NCI-H446 treated with DMSO at 0.1 percent for 48 hours (cell line): ENCODE results near the gene AUTS2.

Experiments
- DNase-seq: peaks from one replicate; lab custom pipeline; 2025; lab: John Stamatoyannopoulos, UW

Gene AUTS2

DNA sequence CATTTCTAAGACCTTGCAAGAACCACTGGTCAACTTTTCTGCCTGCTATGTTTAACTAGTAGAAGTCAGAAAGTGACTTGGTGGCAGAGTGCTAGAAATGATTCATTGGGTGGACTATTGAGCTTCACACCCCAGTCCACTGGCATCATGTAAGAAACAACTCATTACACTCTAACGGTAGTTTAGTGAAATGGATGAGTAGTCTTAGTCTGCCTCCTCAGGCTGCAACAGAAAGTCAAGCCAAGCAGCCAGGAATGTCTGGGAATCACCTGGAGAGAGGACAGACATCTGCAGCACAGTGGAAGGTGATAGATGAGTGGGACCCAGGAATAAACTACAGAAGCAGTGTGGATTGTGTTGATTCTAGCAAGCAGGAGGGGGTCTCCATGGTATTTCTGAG lies 125.4 kb downstream of the AUTS2 start:
- DNase-seq: no peak

GRCh38 chr7:69728304-69728703 lies 130.0 kb downstream of the AUTS2 start:
- no peak for DNase-seq

GRCh38 chr7:69732203-69732602 lies 133.9 kb downstream of the AUTS2 start:
- DNase-seq: no peak

- no peak for DNase-seq
These were observed 137.3 kb downstream of the AUTS2 start for GRCh38 chr7:69735582-69735981.

DNA sequence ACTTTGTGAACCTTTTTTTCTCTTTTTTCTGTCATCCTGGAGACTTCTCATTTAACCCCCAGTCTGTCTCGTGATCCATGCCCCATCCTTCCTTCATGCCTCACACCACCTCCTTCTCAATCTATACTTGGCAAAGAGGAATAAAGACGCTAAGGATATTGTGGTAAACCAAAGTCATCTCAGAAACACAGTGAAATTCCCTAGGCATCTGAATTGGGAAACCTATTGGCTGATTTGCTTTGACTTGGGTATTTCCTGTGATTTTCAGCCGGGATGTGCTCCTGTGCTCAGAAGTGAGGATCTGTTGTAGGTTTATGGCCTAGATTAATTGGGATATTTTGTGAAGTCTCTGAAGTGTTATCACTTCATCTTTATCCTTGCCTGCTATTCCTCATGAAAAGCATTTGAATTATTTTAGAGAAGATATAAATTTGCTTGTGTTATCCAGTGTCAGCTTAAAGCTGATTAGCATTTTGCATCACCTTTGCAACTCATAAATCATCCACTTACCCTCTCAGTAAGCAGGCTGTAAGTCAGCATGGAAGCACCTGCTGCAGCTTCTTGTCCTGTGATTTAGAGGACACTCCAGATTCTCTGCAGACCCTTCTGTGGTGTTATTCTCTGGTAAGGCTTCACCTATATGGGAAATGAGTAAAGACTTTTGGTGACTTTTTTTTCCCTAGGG lies 138.0 kb downstream of the AUTS2 start:
- DNase-seq: no peak

GRCh38 chr7:69738396-69738951 lies 140.2 kb downstream of the AUTS2 start:
- peak; percentile 56 for DNase-seq

GRCh38 chr7:69739190-69739589 lies 140.9 kb downstream of the AUTS2 start:
- DNase-seq: no peak

DNA sequence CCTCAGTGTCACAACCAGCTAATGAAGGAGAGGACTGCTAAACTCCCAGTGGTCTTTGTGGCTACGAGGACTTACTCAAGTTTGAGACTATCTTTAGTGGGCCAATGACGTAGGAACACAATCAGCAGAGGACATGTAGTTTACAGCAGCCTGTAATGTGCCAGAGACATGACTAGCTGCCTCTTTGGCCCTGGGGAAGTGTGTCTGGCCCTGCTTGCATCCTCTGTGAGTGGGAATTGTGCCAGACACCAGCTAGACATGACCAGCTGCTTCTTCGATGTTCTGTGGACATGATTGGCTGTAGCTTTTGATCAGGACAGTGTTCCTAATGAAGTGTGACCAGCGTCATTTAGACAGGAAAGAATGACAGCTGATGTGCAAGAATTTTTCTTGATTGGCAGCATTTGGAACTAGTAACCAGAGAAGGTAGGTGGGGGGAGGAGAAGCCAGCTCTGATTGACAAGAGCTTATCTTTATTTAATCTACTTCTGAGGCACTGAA lies 141.7 kb downstream of the AUTS2 start:
- DNase-seq: peak; percentile 74

DNA sequence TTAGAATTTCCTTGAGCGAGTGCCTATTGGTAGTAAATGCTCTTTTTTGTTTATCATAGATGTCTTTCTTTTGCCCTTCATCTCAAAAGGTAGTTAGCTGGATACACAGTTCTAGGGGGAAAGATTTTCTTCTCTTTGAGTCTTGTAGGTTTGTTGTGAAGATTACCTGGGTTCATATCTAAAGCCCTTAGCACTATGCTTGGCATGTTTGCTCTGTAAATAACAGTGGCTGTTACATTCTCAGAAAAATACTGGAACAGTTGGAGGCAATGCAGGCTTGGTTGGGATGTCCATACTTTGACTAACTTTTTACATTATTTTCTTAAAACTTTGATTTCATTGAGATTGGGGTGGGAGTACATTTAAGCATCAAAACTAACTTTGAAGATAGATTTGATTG lies 144.0 kb downstream of the AUTS2 start:
- DNase-seq: no peak

GRCh38 chr7:69743436-69743835 lies 145.2 kb downstream of the AUTS2 start:
- DNase-seq: no peak

- DNase-seq: no peak
These were observed 145.8 kb downstream of the AUTS2 start for GRCh38 chr7:69744026-69744425.

DNA sequence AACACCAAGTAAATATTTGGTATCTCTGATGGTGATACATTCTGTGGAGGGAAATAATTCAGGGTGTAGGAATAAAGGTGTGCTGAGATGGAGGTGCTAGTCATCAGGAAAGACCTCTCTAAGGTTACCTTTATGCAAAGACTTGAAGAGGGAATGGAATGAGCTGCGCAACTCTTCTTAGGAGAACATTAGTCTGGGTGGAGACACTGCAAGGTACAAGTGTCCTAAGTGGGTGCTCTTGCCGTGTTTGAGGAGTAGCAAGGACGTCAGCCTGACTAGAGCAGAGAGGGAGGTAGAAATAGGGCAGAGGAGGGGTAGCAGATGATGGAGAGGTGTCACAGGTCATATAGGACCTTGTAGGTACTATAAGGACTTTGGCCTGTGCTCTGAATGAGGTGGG lies 148.1 kb downstream of the AUTS2 start:
- DNase-seq: no peak

GRCh38 chr7:69747144-69747543 lies 148.9 kb downstream of the AUTS2 start:
- no peak for DNase-seq

DNA sequence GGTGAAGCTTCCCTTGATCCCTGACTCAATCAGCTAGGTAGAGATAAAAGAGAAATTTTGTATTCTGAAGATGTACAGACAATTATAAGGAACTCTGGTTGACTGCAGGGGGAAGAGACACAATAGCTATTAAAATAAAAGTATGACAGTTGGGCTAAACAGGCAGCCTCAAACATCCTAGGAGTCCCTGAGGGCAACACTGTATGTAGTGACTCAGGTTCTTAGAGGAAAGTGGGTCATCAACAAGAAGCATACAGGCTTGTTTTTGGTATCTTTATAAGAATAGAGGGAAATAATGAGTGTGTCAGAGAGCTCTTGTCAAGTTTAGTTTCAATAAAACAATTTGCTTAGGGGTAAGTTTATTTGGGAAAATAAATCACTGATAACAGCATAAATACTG lies 150.3 kb downstream of the AUTS2 start:
- DNase-seq: no peak

DNA sequence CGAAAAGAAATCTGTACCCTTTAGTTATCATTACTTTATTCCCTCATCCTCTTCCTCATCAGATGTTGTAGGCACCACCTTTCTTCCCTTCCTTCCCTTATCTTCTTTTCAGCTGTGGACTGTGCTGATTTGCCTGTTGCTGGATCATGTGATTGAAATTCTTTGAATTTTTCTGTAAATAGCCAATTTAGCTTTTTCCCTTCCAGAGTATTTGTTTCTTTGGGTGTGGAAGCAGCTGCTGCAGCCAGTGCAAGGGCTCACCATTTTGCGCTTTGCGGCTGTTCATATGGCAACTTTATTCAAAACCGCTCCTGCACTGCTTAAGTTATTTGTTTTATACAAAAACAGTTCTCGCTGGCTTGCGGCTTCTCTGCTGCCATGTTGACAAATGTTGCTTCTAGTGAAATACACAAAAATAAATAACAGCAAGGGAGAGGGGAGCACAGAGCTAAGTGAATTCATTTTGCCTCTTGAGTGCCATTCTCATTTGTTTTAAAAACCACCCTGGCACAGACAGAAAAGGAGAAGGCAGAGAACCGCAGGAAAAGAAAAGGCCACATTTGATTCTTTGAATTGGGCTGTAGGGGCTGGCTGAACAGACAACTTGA lies 151.2 kb downstream of the AUTS2 start:
- DNase-seq: no peak

- DNase-seq: no peak
These were observed 151.7 kb downstream of the AUTS2 start for GRCh38 chr7:69749994-69750393.

DNA sequence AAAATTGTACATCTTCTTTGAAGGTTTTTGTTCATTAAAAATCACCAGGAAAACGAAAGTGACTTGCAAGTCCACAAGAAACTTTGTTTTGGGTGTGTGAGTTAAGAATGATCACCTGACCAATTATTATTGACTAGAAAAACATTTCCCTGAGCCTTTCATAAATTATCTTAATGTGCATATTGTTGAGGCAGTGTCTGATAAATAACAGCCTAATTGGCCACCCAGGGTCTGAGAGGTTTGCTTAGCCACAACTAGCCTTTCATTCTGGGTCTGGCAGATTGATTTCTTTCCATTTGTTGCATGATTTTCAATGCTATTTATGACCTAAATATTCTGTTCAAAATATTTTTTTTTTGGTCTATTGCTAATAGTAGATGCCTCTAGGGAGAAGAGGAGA lies 152.8 kb downstream of the AUTS2 start:
- no peak for DNase-seq

GRCh38 chr7:69753981-69754380 lies 155.7 kb downstream of the AUTS2 start:
- no peak for DNase-seq

- DNase-seq: no peak
These were observed 156.2 kb downstream of the AUTS2 start for GRCh38 chr7:69754476-69754875.

GRCh38 chr7:69756235-69756634 lies 158.0 kb downstream of the AUTS2 start:
- no peak for DNase-seq

- no peak for DNase-seq
These were observed 159.3 kb downstream of the AUTS2 start for GRCh38 chr7:69757528-69757927.

- no peak for DNase-seq
These were observed 159.7 kb downstream of the AUTS2 start for GRCh38 chr7:69757981-69758430.

DNA sequence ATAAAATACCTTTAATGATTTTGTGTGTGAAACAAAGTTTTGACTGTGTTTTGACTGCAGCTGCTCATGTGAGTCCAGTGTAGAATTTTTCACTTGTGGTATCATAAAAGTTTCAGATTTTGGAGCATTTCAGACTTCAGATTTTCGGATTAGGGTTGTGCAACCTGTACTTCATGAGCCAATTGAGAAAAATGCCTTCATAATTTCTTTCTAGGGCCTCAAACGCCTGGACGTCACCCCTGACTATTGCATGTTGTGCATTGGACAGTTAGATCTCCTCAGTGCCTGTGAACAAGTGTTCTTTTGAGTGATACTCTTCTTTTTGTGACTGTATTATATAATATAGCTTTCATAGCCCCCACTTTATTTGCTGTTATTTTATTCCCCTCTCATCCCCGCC lies 161.1 kb downstream of the AUTS2 start:
- no peak for DNase-seq
